Esophagus muscularis mucosa (tissue), 4 donors: ENCODE data around the gene NRXN2.

Experiments used
- EP300 ChIP-seq: sonication (generic); formaldehyde crosslinking; IDR thresholded peaks from one replicate; pipeline ENCODE4 v1.6.1; 2017; ENCODE audit warnings: antibody characterized with exemption
- POLR2A ChIP-seq: fragments of 450-650 bp; IDR thresholded peaks from one replicate; pipeline ENCODE4 v1.6.1; 2017; ENCODE audit warnings: antibody characterized with exemption, moderate library complexity, mild to moderate bottlenecking, low read depth
- POLR2AphosphoS5 ChIP-seq, 2 donors: sonication (generic); formaldehyde crosslinking; IDR thresholded peaks; one replicate each; pipeline ENCODE4 v1.6.1; 2017; ENCODE audit warnings: antibody characterized with exemption in 2 of 2
- TF ChIP-seq, protein P1 (sequence below), 3 experiments: fragments of 200-600 bp in 2 of 3; fragments of 450-650 bp in 1 of 3; sonication (generic) in 2 of 3; IDR thresholded peaks; one replicate each; pipeline ENCODE4 v1.5.1; 2017 to 2019; ENCODE audit warnings: antibody characterized with exemption in 3 of 3, mild to moderate bottlenecking in 2 of 3, moderate library complexity in 1 of 3

GRCh38 chr11:64660706-64661105 is 62.3 kb downstream of the NRXN2 start:
- TF ChIP-seq, protein P1, sequence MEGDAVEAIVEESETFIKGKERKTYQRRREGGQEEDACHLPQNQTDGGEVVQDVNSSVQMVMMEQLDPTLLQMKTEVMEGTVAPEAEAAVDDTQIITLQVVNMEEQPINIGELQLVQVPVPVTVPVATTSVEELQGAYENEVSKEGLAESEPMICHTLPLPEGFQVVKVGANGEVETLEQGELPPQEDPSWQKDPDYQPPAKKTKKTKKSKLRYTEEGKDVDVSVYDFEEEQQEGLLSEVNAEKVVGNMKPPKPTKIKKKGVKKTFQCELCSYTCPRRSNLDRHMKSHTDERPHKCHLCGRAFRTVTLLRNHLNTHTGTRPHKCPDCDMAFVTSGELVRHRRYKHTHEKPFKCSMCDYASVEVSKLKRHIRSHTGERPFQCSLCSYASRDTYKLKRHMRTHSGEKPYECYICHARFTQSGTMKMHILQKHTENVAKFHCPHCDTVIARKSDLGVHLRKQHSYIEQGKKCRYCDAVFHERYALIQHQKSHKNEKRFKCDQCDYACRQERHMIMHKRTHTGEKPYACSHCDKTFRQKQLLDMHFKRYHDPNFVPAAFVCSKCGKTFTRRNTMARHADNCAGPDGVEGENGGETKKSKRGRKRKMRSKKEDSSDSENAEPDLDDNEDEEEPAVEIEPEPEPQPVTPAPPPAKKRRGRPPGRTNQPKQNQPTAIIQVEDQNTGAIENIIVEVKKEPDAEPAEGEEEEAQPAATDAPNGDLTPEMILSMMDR (IDR thresholded peaks at IDR 0.05) = no peak
- TF ChIP-seq POLR2A = no peak
- no peak for TF ChIP-seq POLR2AphosphoS5 (IDR thresholded peaks at IDR 0.05)
- TF ChIP-seq EP300 = no peak
